Trophoblast cell (in vitro differentiated cells and primary cell): ENCODE results near the gene GMPPB.

ENCODE experiments used
- DNase-seq, 2 donors: peaks; one replicate each; pipeline ENCODE4 v3.0.0-alpha.2; 2016
- H2AFZ ChIP-seq: 2 replicates; pipeline ENCODE4 v1.6.1; 2013; ENCODE audit warnings: low read length, moderate library complexity, mild to moderate bottlenecking; ENCODE audit not compliant: insufficient read depth, poor library complexity
- H2AK5ac ChIP-seq: 2 replicates; pipeline ENCODE4 v1.6.1; 2013; ENCODE audit warnings: mild to moderate bottlenecking, low read length
- H2BK120ac ChIP-seq: 2 replicates; pipeline ENCODE4 v1.6.1; 2013; ENCODE audit warnings: low read length, mild to moderate bottlenecking, moderate library complexity; ENCODE audit not compliant: insufficient read depth, poor library complexity
- H2BK12ac ChIP-seq: 2 replicates; pipeline ENCODE4 v1.6.1; 2013; ENCODE audit warnings: mild to moderate bottlenecking, low read length, moderate library complexity
- H2BK5ac ChIP-seq: 2 replicates; pipeline ENCODE4 v1.6.1; 2013; ENCODE audit warnings: low read length, low read depth, moderate library complexity, mild to moderate bottlenecking; ENCODE audit not compliant: poor library complexity
- H3K14ac ChIP-seq: 2 replicates; pipeline ENCODE4 v1.6.1; 2013; ENCODE audit warnings: mild to moderate bottlenecking, low read length
- H3K18ac ChIP-seq: 2 replicates; pipeline ENCODE4 v1.6.1; 2013; ENCODE audit warnings: mild to moderate bottlenecking, low read length
- H3K23ac ChIP-seq: 2 replicates; pipeline ENCODE4 v1.6.1; 2013; ENCODE audit warnings: low read length
- H3K27ac ChIP-seq: 2 replicates; pipeline ENCODE4 v1.5.1; 2013; ENCODE audit warnings: low read depth, mild to moderate bottlenecking, inconsistent platforms, low read length, moderate library complexity
- H3K27me3 ChIP-seq: 2 replicates; pipeline ENCODE4 v1.6.1; 2013; ENCODE audit warnings: inconsistent platforms, mild to moderate bottlenecking, low read length, moderate library complexity; ENCODE audit not compliant: insufficient read depth
- H3K36me3 ChIP-seq, 2 experiments: 1 replicate in 1 of 2; 2 replicates in 1 of 2; pipeline ENCODE4 v1.6.1; 2013; ENCODE audit warnings: low read length in 2 of 2, mild to moderate bottlenecking in 2 of 2, moderate library complexity in 1 of 2; ENCODE audit not compliant: insufficient read depth in 2 of 2, control insufficient read depth in 1 of 2
- H3K4ac ChIP-seq: 2 replicates; pipeline ENCODE4 v1.6.1; 2013; ENCODE audit warnings: low read depth, mild to moderate bottlenecking, low read length, moderate library complexity
- H3K4me1 ChIP-seq, 2 experiments: 1 replicate in 1 of 2; 2 replicates in 1 of 2; pipeline ENCODE4 v1.6.1; 2013; ENCODE audit warnings: low read length in 2 of 2, mild to moderate bottlenecking in 2 of 2, moderate library complexity in 1 of 2; ENCODE audit not compliant: insufficient read depth in 2 of 2, control insufficient read depth in 1 of 2
- H3K4me2 ChIP-seq: 2 replicates; pipeline ENCODE4 v1.6.1; 2013; ENCODE audit warnings: inconsistent platforms, mild to moderate bottlenecking, low read length, moderate library complexity
- H3K4me3 ChIP-seq: 2 replicates; pipeline ENCODE4 v1.5.1; 2013; ENCODE audit warnings: mild to moderate bottlenecking, low read depth, low read length, inconsistent platforms
- H3K79me1 ChIP-seq: one replicate; pipeline ENCODE4 v1.6.1; 2013; ENCODE audit warnings: low read length
- H3K79me2 ChIP-seq: 2 replicates; pipeline ENCODE4 v1.6.1; 2013; ENCODE audit warnings: low read length, mild to moderate bottlenecking; ENCODE audit not compliant: control insufficient read depth, insufficient read depth, poor library complexity
- H3K9ac ChIP-seq: 2 replicates; pipeline ENCODE4 v1.6.1; 2013; ENCODE audit warnings: mild to moderate bottlenecking, low read length
- H3K9me3 ChIP-seq: 2 replicates; pipeline ENCODE4 v1.6.1; 2013; ENCODE audit warnings: low read depth, mild to moderate bottlenecking, control low read depth, inconsistent platforms, low read length; ENCODE audit not compliant: insufficient read depth
- H4K12ac ChIP-seq: 2 replicates; pipeline ENCODE4 v1.6.1; 2013; ENCODE audit warnings: low read depth, mild to moderate bottlenecking, low read length, moderate library complexity
- H4K8ac ChIP-seq: 2 replicates; pipeline ENCODE4 v1.6.1; 2013; ENCODE audit warnings: low read depth, mild to moderate bottlenecking, low read length, moderate library complexity
- H4K91ac ChIP-seq: one replicate; pipeline ENCODE4 v1.6.1; 2013; ENCODE audit warnings: low read depth, mild to moderate bottlenecking, low read length, moderate library complexity
- WGBS: extraction: QIAGEN DNeasy Blood & Tissue Kit; methylation state at CpG from one replicate; pipeline ENCODE4 v1.1.7; 2013; ENCODE audit warnings: missing lambda C conversion rate; ENCODE audit not compliant: insufficient read length, insufficient coverage; ENCODE audit errors: extremely low coverage; 5-methylcytosine and 5-hydroxymethylcytosine counted together

The GMPPB gene

GRCh38 chr3:49683162-49683561, 40.6 kb downstream of the GMPPB start:
- no peak for DNase-seq
- peaks cover 2% of the 10 kb centered on the region for H3K79me1 ChIP-seq

DNA sequence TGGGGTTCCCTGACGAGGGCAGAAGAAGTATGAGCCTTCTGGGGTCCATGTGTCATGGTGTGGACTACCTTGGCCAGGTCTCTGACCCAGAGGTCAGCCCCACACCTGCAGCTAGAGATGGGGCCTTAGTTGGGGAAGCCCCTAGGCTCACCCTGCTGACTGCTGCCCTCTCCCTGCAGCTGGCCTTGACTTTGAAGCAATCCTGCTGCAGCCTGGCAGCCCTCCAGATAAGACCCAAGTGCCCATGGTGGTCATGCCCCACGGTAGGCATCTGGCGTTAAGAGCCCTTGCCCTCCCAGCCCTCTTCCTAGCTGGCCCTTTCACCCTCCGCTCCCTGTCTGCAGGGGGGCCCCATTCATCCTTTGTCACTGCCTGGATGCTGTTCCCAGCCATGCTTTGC, 42.2 kb downstream of the GMPPB start:
- peaks cover 2% of the 10 kb centered on the region for H3K79me1 ChIP-seq
- H3K27me3 ChIP-seq: no peaks in the 10 kb centered on the region
- no peak overlapping the region for H3K9ac ChIP-seq
- no peak overlapping the region for H4K8ac ChIP-seq
- no CpG with 5 or more reads among the region's 4 CpGs for WGBS
- no peak overlapping the region for H3K27ac ChIP-seq
- DNase-seq: no peak
- no peaks in the 10 kb centered on the region for H3K79me2 ChIP-seq
- H2AFZ ChIP-seq: no peak overlapping the region
- no peak overlapping the region for H3K4ac ChIP-seq
- H2AK5ac ChIP-seq: no peak overlapping the region
- peaks cover 0 to 4% of the 10 kb centered on the region in 2 experiments for H3K4me1 ChIP-seq
- H4K12ac ChIP-seq: no peak overlapping the region
- H3K23ac ChIP-seq: no peak overlapping the region
- no peak overlapping the region for H2BK12ac ChIP-seq
- no peak overlapping the region for H3K4me2 ChIP-seq
- H4K91ac ChIP-seq: no peak overlapping the region
- no peaks in the 10 kb centered on the region for H3K9me3 ChIP-seq
- no peak overlapping the region for H2BK5ac ChIP-seq
- H3K18ac ChIP-seq: no peak overlapping the region
- no peak overlapping the region for H2BK120ac ChIP-seq
- H3K14ac ChIP-seq: no peak overlapping the region
- H3K4me3 ChIP-seq: no peak overlapping the region
- peaks cover 77 to 78% of the 10 kb centered on the region in 2 experiments for H3K36me3 ChIP-seq

More at GRCh38 chr3:49683162-49683561, 40.6 kb downstream of the GMPPB start:
- H2BK5ac ChIP-seq: no peak overlapping the region
- H3K79me2 ChIP-seq: peaks cover 2% of the 10 kb centered on the region
- no peak overlapping the region for H4K8ac ChIP-seq
- peaks cover 62% of the 10 kb centered on the region in 2 experiments for H3K36me3 ChIP-seq
- H2BK12ac ChIP-seq: no peak overlapping the region
- no peak overlapping the region for H3K27ac ChIP-seq
- peaks cover 0 to 7% of the 10 kb centered on the region in 2 experiments for H3K4me1 ChIP-seq
- H2BK120ac ChIP-seq: no peak overlapping the region
- H3K4me3 ChIP-seq: no peak overlapping the region
- H4K12ac ChIP-seq: no peak overlapping the region
- H3K9ac ChIP-seq: no peak overlapping the region
- no peak overlapping the region for H3K14ac ChIP-seq
- WGBS: no CpG with 5 or more reads among the region's 6 CpGs
- no peak overlapping the region for H3K18ac ChIP-seq
- H2AFZ ChIP-seq: no peak overlapping the region
- H2AK5ac ChIP-seq: no peak overlapping the region
- H3K27me3 ChIP-seq: no peaks in the 10 kb centered on the region
- no peak overlapping the region for H3K4me2 ChIP-seq
- no peak overlapping the region for H3K23ac ChIP-seq
- no peaks in the 10 kb centered on the region for H3K9me3 ChIP-seq
- H3K4ac ChIP-seq: no peak overlapping the region
- H4K91ac ChIP-seq: no peak overlapping the region

DNA sequence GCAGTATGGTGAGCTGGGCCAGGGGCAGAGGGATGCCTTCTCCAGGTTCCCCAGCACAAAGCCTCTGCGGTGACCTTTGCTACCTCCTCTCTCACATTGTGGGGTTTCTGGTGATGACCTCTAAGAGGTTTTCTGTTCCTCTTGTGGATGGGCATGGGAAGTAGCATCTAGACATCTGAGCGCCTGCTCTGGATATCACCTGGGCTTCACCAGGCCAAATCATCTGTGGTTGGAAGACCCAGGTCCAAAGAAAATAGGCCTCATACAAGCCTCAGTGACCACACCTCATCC, 42.6 kb downstream of the GMPPB start:
- peaks cover 0 to 3% of the 10 kb centered on the region in 2 experiments for H3K4me1 ChIP-seq
- no peak overlapping the region for H2BK12ac ChIP-seq
- peaks cover 81 to 82% of the 10 kb centered on the region in 2 experiments for H3K36me3 ChIP-seq
- no peak overlapping the region for H3K4ac ChIP-seq
- no peaks in the 10 kb centered on the region for H3K79me2 ChIP-seq
- no peak overlapping the region for H3K4me3 ChIP-seq
- no peak overlapping the region for H3K27ac ChIP-seq
- H3K18ac ChIP-seq: no peak overlapping the region
- no peak overlapping the region for H3K9ac ChIP-seq
- peaks cover under 1% of the 10 kb centered on the region for H3K79me1 ChIP-seq
- WGBS: no CpG with 5 or more reads among the region's 2 CpGs
- H4K8ac ChIP-seq: no peak overlapping the region
- no peak overlapping the region for H2AFZ ChIP-seq
- no peaks in the 10 kb centered on the region for H3K9me3 ChIP-seq
- no peak overlapping the region for H3K23ac ChIP-seq
- no peak overlapping the region for H2BK5ac ChIP-seq
- no peak overlapping the region for H3K4me2 ChIP-seq
- H3K14ac ChIP-seq: no peak overlapping the region
- no peak overlapping the region for H2BK120ac ChIP-seq
- no peaks in the 10 kb centered on the region for H3K27me3 ChIP-seq
- H2AK5ac ChIP-seq: no peak overlapping the region
- DNase-seq: no peak
- no peak overlapping the region for H4K12ac ChIP-seq
- no peak overlapping the region for H4K91ac ChIP-seq

GRCh38 chr3:49680493-49681231, 43.1 kb downstream of the GMPPB start:
- no peaks in the 10 kb centered on the region for H3K79me2 ChIP-seq
- DNase-seq: no peak
- no peak overlapping the region for H3K27ac ChIP-seq
- no peak overlapping the region for H3K4me2 ChIP-seq
- H3K36me3 ChIP-seq: peaks cover 86% of the 10 kb centered on the region in 2 experiments
- H3K4ac ChIP-seq: no peak overlapping the region
- H3K27me3 ChIP-seq: no peaks in the 10 kb centered on the region
- no peak overlapping the region for H4K8ac ChIP-seq
- H2BK120ac ChIP-seq: no peak overlapping the region
- no peak overlapping the region for H4K12ac ChIP-seq
- H2AFZ ChIP-seq: no peak overlapping the region
- H3K4me1 ChIP-seq: no peaks in the 10 kb centered on the region
- H2BK12ac ChIP-seq: no peak overlapping the region
- no CpG with 5 or more reads among the region's 7 CpGs for WGBS
- no peaks in the 10 kb centered on the region for H3K9me3 ChIP-seq
- H3K79me1 ChIP-seq: no peaks in the 10 kb centered on the region
- H3K4me3 ChIP-seq: no peak overlapping the region
- no peak overlapping the region for H3K14ac ChIP-seq
- no peak overlapping the region for H2BK5ac ChIP-seq
- H2AK5ac ChIP-seq: no peak overlapping the region
- no peak overlapping the region for H3K23ac ChIP-seq
- no peak overlapping the region for H4K91ac ChIP-seq
- H3K18ac ChIP-seq: no peak overlapping the region
- no peak overlapping the region for H3K9ac ChIP-seq
